K562 (cell line): Measurements from ENCODE around the gene UNC13A. TPM values are rescaled to one million over a fixed set of nuclear protein-coding genes. Genes with fewer than 3 reads are reported as not detected.

Experiments
- ATAC-seq: fragments of 200-7000 bp; cut with Tn5 transposase; 3 replicates; pipeline ENCODE4 v1.9.1; 2020; ENCODE audit warnings: moderate library complexity
- BruUV-seq: library from RNA; stranded (reverse); fragments of 400-500 nt; replicated peaks from 2 replicates; lab custom pipeline; 2021; lab: Mats Ljungman, UMichigan
- CTCF ChIA-PET: fragments of 300-600 bp; formaldehyde crosslinking; extraction: SDS; loops from one replicate; lab custom pipeline; 2021; ENCODE audit warnings: low intra/inter-chr PET ratio; lab: Yijun Ruan, JAX
- POLR2A ChIA-PET: fragments of 300-600, 350-650 bp; sonication (Branson Sonifier 250); formaldehyde crosslinking; extraction: SDS; loops from one replicate; lab custom pipeline; 2021; ENCODE audit warnings: antibody characterized with exemption, inconsistent platforms; lab: Yijun Ruan, JAX
- DNase-seq, 4 experiments: peaks; one replicate each; pipeline versions ENCODE4 v3.0.0 to v3.0.0-alpha.2; 2011 to 2018; ENCODE audit warnings: low spot score in 3 of 4, mixed read lengths in 3 of 4; ENCODE audit errors: extremely low read depth in 1 of 4
- FAIRE-seq: peaks from 2 replicates; lab custom pipeline; 2011; peaks lifted over from hg19 to GRCh38; lab: Jason Lieb, UNC
- H2AFZ ChIP-seq: 2 replicates; pipeline ENCODE4 v1.6.0; 2011; ENCODE audit warnings: low read depth, low read length, control low read depth, inconsistent platforms
- H3K27ac ChIP-seq: fragments of 200-600 bp; 3 replicates; pipeline ENCODE4 v1.8.0; 2011; ENCODE audit warnings: low read depth, mild to moderate bottlenecking, control low read depth, inconsistent platforms, low read length, moderate library complexity, mixed read lengths; ENCODE audit errors: extremely low read depth
- H3K27me3 ChIP-seq, 2 experiments: fragments of 300-600 bp in 1 of 2; 2 replicates in 1 of 2; 3 replicates in 1 of 2; pipeline versions ENCODE4 v1.6.0 to v1.8.0; 2011; ENCODE audit warnings: inconsistent platforms in 2 of 2, low read length in 2 of 2, mild to moderate bottlenecking in 1 of 2, mixed read lengths in 1 of 2, moderate library complexity in 1 of 2; ENCODE audit not compliant: control insufficient read depth in 2 of 2, insufficient read depth in 2 of 2
- H3K36me3 ChIP-seq: fragments of 300-600 bp; 3 replicates; pipeline ENCODE4 v1.8.0; 2011; ENCODE audit warnings: mild to moderate bottlenecking, low read length, inconsistent platforms; ENCODE audit not compliant: control insufficient read depth, insufficient read depth
- H3K4me1 ChIP-seq, 2 experiments: fragments of 200-600 bp in 1 of 2; replicated peaks in 1 of 2; 2 replicates in 1 of 2; 3 replicates in 1 of 2; pipeline versions ENCODE4 v1.5.1 to v1.8.0; 2011; ENCODE audit warnings: inconsistent platforms in 2 of 2, low read length in 2 of 2, mild to moderate bottlenecking in 1 of 2, mixed read lengths in 1 of 2, moderate library complexity in 1 of 2; ENCODE audit not compliant: control insufficient read depth in 2 of 2, insufficient read depth in 2 of 2
- H3K4me2 ChIP-seq: 2 replicates; pipeline ENCODE4 v1.6.1; 2011; ENCODE audit warnings: low read length, control low read depth, inconsistent platforms, mixed read lengths; ENCODE audit not compliant: insufficient read depth
- H3K4me3 ChIP-seq: fragments of 200-600 bp; sonication (generic), shearing (Covaris generic); 2 replicates; pipeline ENCODE4 v1.5.1; 2016; ENCODE audit warnings: control low read depth, inconsistent platforms
- H3K79me2 ChIP-seq: fragments of 200-600 bp; 3 replicates; pipeline ENCODE4 v1.8.0; 2011; ENCODE audit warnings: low read length, inconsistent platforms; ENCODE audit not compliant: control insufficient read depth, insufficient read depth
- H3K9ac ChIP-seq, 2 experiments: 2 replicates each; pipeline versions ENCODE4 v1.6.0 to v1.6.1; 2011; ENCODE audit warnings: low read depth in 2 of 2, low read length in 2 of 2, control low read depth in 1 of 2, inconsistent platforms in 1 of 2, mild to moderate bottlenecking in 1 of 2, mixed read lengths in 1 of 2; ENCODE audit not compliant: insufficient read depth in 1 of 2
- H3K9me1 ChIP-seq: one replicate; pipeline ENCODE4 v1.6.0; 2011; ENCODE audit warnings: inconsistent platforms, mild to moderate bottlenecking, low read length, moderate library complexity; ENCODE audit not compliant: control insufficient read depth, insufficient read depth
- H3K9me3 ChIP-seq: replicated peaks from 2 replicates; pipeline ENCODE4 v1.5.1; 2011; ENCODE audit warnings: low read depth, low read length, inconsistent platforms; ENCODE audit not compliant: control insufficient read depth, insufficient read depth
- H4K20me1 ChIP-seq: replicated peaks from 2 replicates; pipeline ENCODE4 v1.6.1; 2011; ENCODE audit warnings: low read length, inconsistent platforms, mixed read lengths; ENCODE audit not compliant: control insufficient read depth, insufficient read depth
- BRCA1 ChIP-seq, 2 experiments: fragments of 450-650 bp in 1 of 2; sonication (generic) in 1 of 2; formaldehyde crosslinking in 1 of 2; IDR thresholded peaks; 2 replicates each; pipeline versions ENCODE4 v1.5.0 to v1.6.1; 2017 to 2020; ENCODE audit warnings: mild to moderate bottlenecking in 1 of 2, missing genetic modification reagents in 1 of 2
- CCAR2 ChIP-seq: fragments of 200-400 bp; formaldehyde crosslinking; IDR thresholded peaks from 2 replicates; pipeline ENCODE4 v1.6.1; 2017; ENCODE audit warnings: mild to moderate bottlenecking, low read depth, low read length
- DDX20 ChIP-seq: fragments of 450-650 bp; IDR thresholded peaks from 2 replicates; pipeline ENCODE4 v1.6.1; 2016; ENCODE audit warnings: missing genetic modification characterization, low read depth, mild to moderate bottlenecking, missing compliant biosample characterization, moderate library complexity
- FOXJ2 ChIP-seq: fragments of 200-800 bp; sonication (Bioruptor generic); IDR thresholded peaks from 2 replicates; pipeline ENCODE4 v1.6.1; 2016; ENCODE audit warnings: missing genetic modification characterization, missing compliant biosample characterization
- KDM2B ChIP-seq: fragments of 250-450 bp; sonication (Bioruptor Pico); IDR thresholded peaks from 2 replicates; pipeline ENCODE4 v1.8.0; 2021; ENCODE audit warnings: mild to moderate bottlenecking, moderate library complexity
- KDM5B ChIP-seq: fragments of 200-600 bp; sonication (generic); IDR thresholded peaks from 2 replicates; pipeline ENCODE4 v1.6.1; 2012; ENCODE audit warnings: low read depth, mild to moderate bottlenecking, moderate library complexity, low read length, control low read depth, inconsistent platforms; ENCODE audit not compliant: insufficient replicate concordance
- MLX ChIP-seq, 2 experiments: fragments of 450-650 bp in 1 of 2; sonication (generic) in 1 of 2; formaldehyde crosslinking; conservative IDR thresholded peaks; 2 replicates each; pipeline versions ENCODE4 v1.4.0 to v1.8.1; 2020 to 2022; ENCODE audit warnings: mild to moderate bottlenecking in 1 of 2, missing genetic modification reagents in 1 of 2
- MXI1 ChIP-seq: IDR thresholded peaks from 2 replicates; pipeline ENCODE4 v1.6.1; 2011; ENCODE audit warnings: low read depth, mild to moderate bottlenecking, improper control_type of control experiment, low read length
- MYBL2 ChIP-seq, 2 experiments: fragments of 450-650 bp in 1 of 2; sonication (generic) in 1 of 2; formaldehyde crosslinking in 1 of 2; IDR thresholded peaks; 2 replicates each; pipeline versions ENCODE4 v1.6.1 to v1.8.1; 2017 to 2022; ENCODE audit warnings: borderline replicate concordance in 1 of 2, inconsistent platforms in 1 of 2, low read depth in 1 of 2, mild to moderate bottlenecking in 1 of 2, missing genetic modification reagents in 1 of 2, moderate library complexity in 1 of 2
- NCOA1 ChIP-seq: fragments of 450-650 bp; IDR thresholded peaks from 2 replicates; pipeline ENCODE4 v1.6.1; 2016; ENCODE audit warnings: low read depth
- PRPF4 ChIP-seq: fragments of 200-400 bp; formaldehyde crosslinking; IDR thresholded peaks from one replicate; pipeline ENCODE4 v1.6.1; 2017; ENCODE audit warnings: low read length, low read depth, mild to moderate bottlenecking; ENCODE audit not compliant: insufficient read depth, poor library complexity, severe bottlenecking
- SMARCA4 ChIP-seq: fragments of 450-650 bp; IDR thresholded peaks from 2 replicates; pipeline ENCODE4 v1.6.1; 2016
- SRSF3 ChIP-seq: fragments of 200-400 bp; formaldehyde crosslinking; IDR thresholded peaks from 2 replicates; pipeline ENCODE4 v1.6.1; 2016; ENCODE audit warnings: mild to moderate bottlenecking, low read length, moderate library complexity; ENCODE audit not compliant: insufficient read depth
- TCF7 ChIP-seq: sonication (generic); IDR thresholded peaks from 2 replicates; pipeline ENCODE4 v1.6.1; 2016; ENCODE audit warnings: antibody characterized with exemption, borderline replicate concordance
- TFAM ChIP-seq: fragments of 250-450 bp; sonication (Bioruptor Pico); conservative IDR thresholded peaks from 2 replicates; pipeline ENCODE4 v1.5.0; 2021; ENCODE audit warnings: mild to moderate bottlenecking, moderate library complexity
- ZFP1 ChIP-seq: fragments of 450-650 bp; formaldehyde crosslinking; IDR thresholded peaks from 2 replicates; pipeline ENCODE4 v1.4.0; 2020; ENCODE audit warnings: mild to moderate bottlenecking, mixed read lengths
- ZKSCAN8 ChIP-seq: fragments of 200-800 bp; sonication (Bioruptor generic); IDR thresholded peaks from 2 replicates; pipeline ENCODE4 v1.6.1; 2016; ENCODE audit warnings: missing genetic modification characterization, missing compliant biosample characterization
- ZNF224 ChIP-seq: sonication (generic); formaldehyde crosslinking; IDR thresholded peaks from 2 replicates; pipeline ENCODE4 v1.8.0; 2022; ENCODE audit warnings: mild to moderate bottlenecking, missing genetic modification reagents
- ZNF766 ChIP-seq: fragments of 200-800 bp; sonication (Bioruptor generic); conservative IDR thresholded peaks from 2 replicates; pipeline ENCODE4 v1.6.1; 2016; ENCODE audit warnings: missing genetic modification characterization, missing compliant biosample characterization
- whole genome bisulfite sequencing: fragments of 100-300 bp; shearing (Covaris generic); methylation state at CpG from one replicate; pipeline ENCODE4 v1.1.6; 2016; ENCODE audit warnings: low coverage, mixed read lengths; ENCODE audit not compliant: insufficient coverage; ENCODE audit errors: missing lambda C conversion rate; 5-methylcytosine and 5-hydroxymethylcytosine counted together
- in situ Hi-C: fragments of 300-500 bp; cut with MboI; formaldehyde crosslinking; loops from 4 replicates; pipeline ENCODE4 v1.15.0; 2018; ENCODE audit warnings: inconsistent platforms, mixed read lengths
- intact Hi-C: fragments of 100-400 bp; cut with micrococcal nuclease; formaldehyde crosslinking; loops from 2 replicates; pipeline ENCODE4 v1.14.2; 2022
- polyA plus RNA-seq, 8 experiments: library from polyadenylated mRNA; depleted of rRNA in 4 of 8; stranded (reverse) in 5 of 8; unstranded in 3 of 8; fragments of >200 nt; fragmentation: Nextera tagmentation in 2 of 8; fragmentation: Illumina TruSeq in 1 of 8; extraction: Ambion mirVana in 2 of 8; extraction: Trizol in 1 of 8; gene quantifications; 2 replicates each; pipeline versions ENCODE4 v1.2.1 to v1.2.3, GENCODE V29; 2011 to 2014; ENCODE audit warnings: inconsistent platforms in 1 of 8, missing spikeins in 1 of 8
- total RNA-seq, 7 experiments: library from RNA; depleted of rRNA in 6 of 7; stranded (reverse); fragments of >200 nt in 6 of 7; fragmentation: Illumina TruSeq in 2 of 7; extraction: Trizol in 2 of 7; gene quantifications; 2 replicates each; pipeline versions ENCODE4 v1.2.1 to v1.2.3, GENCODE V29; 2011 to 2021; ENCODE audit warnings: low replicate concordance in 1 of 7
- TF ChIP-seq, protein P1 (sequence below): fragments of 450-650 bp; IDR thresholded peaks from one replicate; pipeline ENCODE4 v1.6.1; 2018; ENCODE audit warnings: mild to moderate bottlenecking, moderate library complexity; ENCODE audit not compliant: partially characterized antibody

Gene UNC13A
- total and polyA plus RNA-seq, 9 of the 15 experiments (the other 6 are each of a cell fraction or from before 2014, with no cell fraction given): 0.03 to 1.0 (median 0.25) TPM

GRCh38 chr19:17681505-17682125, 6.5 kb downstream of the UNC13A start:
- WGBS: 4% methylated on average over 23 of the region's 25 CpGs
- Histone ChIP-seq H3K4me3 (no peak overlapping the region), H3K4me1 (peaks cover 8 to 19% of the 10 kb centered on the region in 2 experiments; a peak in 4 of 5 replicates), H3K27me3 (no peaks in the 10 kb centered on the region; a peak in 2 of 5 replicates), H3K79me2 (no peaks in the 10 kb centered on the region), H3K36me3 (no peaks in the 10 kb centered on the region), H3K9me1 (no peaks in the 10 kb centered on the region), H2AFZ (no peak overlapping the region), H3K9ac (no peak overlapping the region), H3K9me3 (no peaks in the 10 kb centered on the region), H3K4me2 (no peak overlapping the region), H3K27ac (no peak overlapping the region), H4K20me1 (peaks cover 5% of the 10 kb centered on the region)
- POLR2A ChIA-PET: interaction anchor here (0.6 kb wide), 1 partner anchor 22 kb away, joined by 3 read pairs; no protein-coding TSS in a partner anchor
- no TSS peak for BruUV-seq
- intact Hi-C loops (no loop called here), in situ Hi-C loops (no loop called here)
- DNase-seq: peak; percentile 85 to 92 (median 89)
- peak; percentile 85 for FAIRE-seq
- ATAC-seq: peak; percentile 86
- CTCF ChIA-PET: no interaction called here
- TF ChIP-seq PRPF4: no peak
- TF ChIP-seq BRCA1 (IDR thresholded peaks at IDR 0.05): no peak
- no peak for TF ChIP-seq BRCA1 (CRISPR knock-in tag; IDR thresholded peaks at IDR 0.05)
- no peak for TF ChIP-seq KDM5B
- TF ChIP-seq MLX (CRISPR knock-in tag; conservative IDR thresholded peaks at IDR 0.05): no peak
- TF ChIP-seq MXI1: no peak
- TF ChIP-seq ZKSCAN8 (CRISPR knock-in tag): no peak
- 0 out of 2 replicates have a peak, but pooled peaks have one; percentile 41 for TF ChIP-seq SMARCA4
- TF ChIP-seq CCAR2: no peak
- no peak for TF ChIP-seq MYBL2 (IDR thresholded peaks at IDR 0.05; ENCODE audit: low read depth)
- no peak for TF ChIP-seq MYBL2 (CRISPR knock-in tag; IDR thresholded peaks at IDR 0.05; ENCODE audit: borderline replicate concordance)
- no peak for TF ChIP-seq FOXJ2 (tag)
- TF ChIP-seq ZNF766: peak; percentile 71; the same call in 1 of the 2 replicates
- TF ChIP-seq KDM2B (CRISPR knock-in tag): no peak
- no peak for TF ChIP-seq TFAM (CRISPR knock-in tag)
- no peak for TF ChIP-seq TCF7
- TF ChIP-seq SRSF3: no peak
- TF ChIP-seq, protein P1, sequence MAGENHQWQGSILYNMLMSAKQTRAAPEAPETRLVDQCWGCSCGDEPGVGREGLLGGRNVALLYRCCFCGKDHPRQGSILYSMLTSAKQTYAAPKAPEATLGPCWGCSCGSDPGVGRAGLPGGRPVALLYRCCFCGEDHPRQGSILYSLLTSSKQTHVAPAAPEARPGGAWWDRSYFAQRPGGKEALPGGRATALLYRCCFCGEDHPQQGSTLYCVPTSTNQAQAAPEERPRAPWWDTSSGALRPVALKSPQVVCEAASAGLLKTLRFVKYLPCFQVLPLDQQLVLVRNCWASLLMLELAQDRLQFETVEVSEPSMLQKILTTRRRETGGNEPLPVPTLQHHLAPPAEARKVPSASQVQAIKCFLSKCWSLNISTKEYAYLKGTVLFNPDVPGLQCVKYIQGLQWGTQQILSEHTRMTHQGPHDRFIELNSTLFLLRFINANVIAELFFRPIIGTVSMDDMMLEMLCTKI: no peak
- TF ChIP-seq ZFP1: no peak
- TF ChIP-seq NCOA1: peak; percentile 89
- no peak for TF ChIP-seq DDX20 (tag)
- no peak for TF ChIP-seq ZNF224 (CRISPR knock-in tag)
